NCI-H1436 treated with DMSO at 0.1 percent for 48 hours (cell line): ENCODE results near the gene CFAP54.

ENCODE experiments used
- DNase-seq: peaks from one replicate; lab custom pipeline; 2025; lab: John Stamatoyannopoulos, UW

CFAP54 gene

GRCh38 chr12:96751626-96752025, 262.2 kb downstream of the CFAP54 start:
- DNase-seq: no peak

- no peak for DNase-seq
These were observed 262.8 kb downstream of the CFAP54 start for GRCh38 chr12:96752211-96752610.

GRCh38 chr12:96766232-96766631, 276.9 kb downstream of the CFAP54 start:
- no peak for DNase-seq

- no peak for DNase-seq
These were observed 280.0 kb downstream of the CFAP54 start for GRCh38 chr12:96769400-96769799.

GRCh38 chr12:96770219-96771102, 281.1 kb downstream of the CFAP54 start:
- no peak for DNase-seq

GRCh38 chr12:96773031-96773430, 283.7 kb downstream of the CFAP54 start:
- no peak for DNase-seq

GRCh38 chr12:96774496-96775256, 285.3 kb downstream of the CFAP54 start:
- DNase-seq: no peak

- no peak for DNase-seq
These were observed 287.5 kb downstream of the CFAP54 start for GRCh38 chr12:96776908-96777307.

GRCh38 chr12:96780330-96780729, 291.0 kb downstream of the CFAP54 start:
- DNase-seq: no peak

GRCh38 chr12:96786791-96787190, 297.4 kb downstream of the CFAP54 start:
- no peak for DNase-seq

GRCh38 chr12:96803969-96804368, 314.6 kb downstream of the CFAP54 start:
- no peak for DNase-seq

GRCh38 chr12:96806272-96806671, 316.9 kb downstream of the CFAP54 start:
- no peak for DNase-seq

- DNase-seq: no peak
These were observed 318.4 kb downstream of the CFAP54 start for GRCh38 chr12:96807741-96808140.

GRCh38 chr12:96808587-96808986, 319.2 kb downstream of the CFAP54 start:
- DNase-seq: no peak

- no peak for DNase-seq
These were observed 320.1 kb downstream of the CFAP54 start for GRCh38 chr12:96809522-96809921.

GRCh38 chr12:96810057-96810456, 320.7 kb downstream of the CFAP54 start:
- DNase-seq: no peak

- DNase-seq: no peak
These were observed 321.1 kb downstream of the CFAP54 start for GRCh38 chr12:96810477-96810876.

GRCh38 chr12:96811083-96811482, 321.7 kb downstream of the CFAP54 start:
- no peak for DNase-seq

- no peak for DNase-seq
These were observed 322.8 kb downstream of the CFAP54 start for GRCh38 chr12:96812153-96812552.

- no peak for DNase-seq
These were observed 324.8 kb downstream of the CFAP54 start for GRCh38 chr12:96814200-96814599.

- no peak for DNase-seq
These were observed 332.2 kb downstream of the CFAP54 start for GRCh38 chr12:96821592-96821991.

GRCh38 chr12:96822641-96823040, 333.3 kb downstream of the CFAP54 start:
- no peak for DNase-seq
